K562 (cell line): ENCODE results near the gene IKZF3. TPM values are rescaled to one million over a fixed set of nuclear protein-coding genes. Genes with fewer than 3 reads are reported as not detected.

Experiments
- ATAC-seq: fragments of 200-7000 bp; cut with Tn5 transposase; 3 replicates; pipeline ENCODE4 v1.9.1; 2020; ENCODE audit warnings: moderate library complexity
- BruUV-seq: library from RNA; stranded (reverse); fragments of 400-500 nt; replicated peaks from 2 replicates; lab custom pipeline; 2021; lab: Mats Ljungman, UMichigan
- CTCF ChIA-PET: fragments of 300-600 bp; formaldehyde crosslinking; extraction: SDS; loops from one replicate; lab custom pipeline; 2021; ENCODE audit warnings: low intra/inter-chr PET ratio; lab: Yijun Ruan, JAX
- POLR2A ChIA-PET: fragments of 300-600, 350-650 bp; sonication (Branson Sonifier 250); formaldehyde crosslinking; extraction: SDS; loops from one replicate; lab custom pipeline; 2021; ENCODE audit warnings: antibody characterized with exemption, inconsistent platforms; lab: Yijun Ruan, JAX
- DNase-seq, 4 experiments: peaks; one replicate each; pipeline versions ENCODE4 v3.0.0 to v3.0.0-alpha.2; 2011 to 2018; ENCODE audit warnings: low spot score in 3 of 4, mixed read lengths in 3 of 4; ENCODE audit errors: extremely low read depth in 1 of 4
- FAIRE-seq: peaks from 2 replicates; lab custom pipeline; 2011; peaks lifted over from hg19 to GRCh38; lab: Jason Lieb, UNC
- H2AFZ ChIP-seq: 2 replicates; pipeline ENCODE4 v1.6.0; 2011; ENCODE audit warnings: low read depth, low read length, control low read depth, inconsistent platforms
- H3K27ac ChIP-seq: fragments of 200-600 bp; 3 replicates; pipeline ENCODE4 v1.8.0; 2011; ENCODE audit warnings: low read depth, mild to moderate bottlenecking, control low read depth, inconsistent platforms, low read length, moderate library complexity, mixed read lengths; ENCODE audit errors: extremely low read depth
- H3K27me3 ChIP-seq, 2 experiments: fragments of 300-600 bp in 1 of 2; 2 replicates in 1 of 2; 3 replicates in 1 of 2; pipeline versions ENCODE4 v1.6.0 to v1.8.0; 2011; ENCODE audit warnings: inconsistent platforms in 2 of 2, low read length in 2 of 2, mild to moderate bottlenecking in 1 of 2, mixed read lengths in 1 of 2, moderate library complexity in 1 of 2; ENCODE audit not compliant: control insufficient read depth in 2 of 2, insufficient read depth in 2 of 2
- H3K36me3 ChIP-seq: fragments of 300-600 bp; 3 replicates; pipeline ENCODE4 v1.8.0; 2011; ENCODE audit warnings: mild to moderate bottlenecking, low read length, inconsistent platforms; ENCODE audit not compliant: control insufficient read depth, insufficient read depth
- H3K4me1 ChIP-seq, 2 experiments: fragments of 200-600 bp in 1 of 2; replicated peaks in 1 of 2; 2 replicates in 1 of 2; 3 replicates in 1 of 2; pipeline versions ENCODE4 v1.5.1 to v1.8.0; 2011; ENCODE audit warnings: inconsistent platforms in 2 of 2, low read length in 2 of 2, mild to moderate bottlenecking in 1 of 2, mixed read lengths in 1 of 2, moderate library complexity in 1 of 2; ENCODE audit not compliant: control insufficient read depth in 2 of 2, insufficient read depth in 2 of 2
- H3K4me2 ChIP-seq: 2 replicates; pipeline ENCODE4 v1.6.1; 2011; ENCODE audit warnings: low read length, control low read depth, inconsistent platforms, mixed read lengths; ENCODE audit not compliant: insufficient read depth
- H3K4me3 ChIP-seq: fragments of 200-600 bp; sonication (generic), shearing (Covaris generic); 2 replicates; pipeline ENCODE4 v1.5.1; 2016; ENCODE audit warnings: control low read depth, inconsistent platforms
- H3K79me2 ChIP-seq: fragments of 200-600 bp; 3 replicates; pipeline ENCODE4 v1.8.0; 2011; ENCODE audit warnings: low read length, inconsistent platforms; ENCODE audit not compliant: control insufficient read depth, insufficient read depth
- H3K9ac ChIP-seq, 2 experiments: 2 replicates each; pipeline versions ENCODE4 v1.6.0 to v1.6.1; 2011; ENCODE audit warnings: low read depth in 2 of 2, low read length in 2 of 2, control low read depth in 1 of 2, inconsistent platforms in 1 of 2, mild to moderate bottlenecking in 1 of 2, mixed read lengths in 1 of 2; ENCODE audit not compliant: insufficient read depth in 1 of 2
- H3K9me1 ChIP-seq: one replicate; pipeline ENCODE4 v1.6.0; 2011; ENCODE audit warnings: inconsistent platforms, mild to moderate bottlenecking, low read length, moderate library complexity; ENCODE audit not compliant: control insufficient read depth, insufficient read depth
- H3K9me3 ChIP-seq: replicated peaks from 2 replicates; pipeline ENCODE4 v1.5.1; 2011; ENCODE audit warnings: low read depth, low read length, inconsistent platforms; ENCODE audit not compliant: control insufficient read depth, insufficient read depth
- H4K20me1 ChIP-seq: replicated peaks from 2 replicates; pipeline ENCODE4 v1.6.1; 2011; ENCODE audit warnings: low read length, inconsistent platforms, mixed read lengths; ENCODE audit not compliant: control insufficient read depth, insufficient read depth
- CBX8 ChIP-seq: fragments of 200-600 bp; sonication (generic); IDR thresholded peaks from 2 replicates; pipeline ENCODE4 v1.6.1; 2012; ENCODE audit warnings: borderline replicate concordance, mixed run types, low read depth, mild to moderate bottlenecking, moderate library complexity, mixed read lengths, low read length, control low read depth, inconsistent platforms; ENCODE audit not compliant: poor library complexity, severe bottlenecking; ENCODE audit errors: extremely low read depth
- HDGF ChIP-seq: fragments of 450-650 bp; IDR thresholded peaks from 2 replicates; pipeline ENCODE4 v1.6.1; 2016
- KLF1 ChIP-seq: fragments of 450-650 bp; IDR thresholded peaks from 2 replicates; pipeline ENCODE4 v1.6.1; 2016; ENCODE audit warnings: missing genetic modification characterization, missing compliant biosample characterization
- POLR2AphosphoS2 ChIP-seq: IDR thresholded peaks from 2 replicates; pipeline ENCODE4 v1.6.1; 2012; ENCODE audit warnings: low read length, improper control_type of control experiment
- SIN3A ChIP-seq, 2 experiments: fragments of 150-350 bp in 1 of 2; IDR thresholded peaks; 2 replicates each; pipeline ENCODE4 v1.6.1; 2011 to 2016; ENCODE audit warnings: borderline replicate concordance in 2 of 2, low read depth in 2 of 2, low read length in 2 of 2, mild to moderate bottlenecking in 2 of 2, moderate library complexity in 2 of 2; ENCODE audit not compliant: control insufficient read depth in 1 of 2
- SMAD3 ChIP-seq: fragments of 450-650 bp; formaldehyde crosslinking; conservative IDR thresholded peaks from 2 replicates; pipeline ENCODE4 v1.4.0; 2020; ENCODE audit warnings: mild to moderate bottlenecking
- SREBF2 ChIP-seq: sonication (generic); formaldehyde crosslinking; IDR thresholded peaks from 2 replicates; pipeline ENCODE4 v1.4.0; 2020; ENCODE audit warnings: mild to moderate bottlenecking, missing genetic modification reagents
- ZNF449 ChIP-seq: fragments of 250-450 bp; sonication (Bioruptor Pico); IDR thresholded peaks from 2 replicates; pipeline ENCODE4 v1.8.0; 2022; ENCODE audit warnings: moderate library complexity, mild to moderate bottlenecking, inconsistent platforms
- WGBS: fragments of 100-300 bp; shearing (Covaris generic); methylation state at CpG from one replicate; pipeline ENCODE4 v1.1.6; 2016; ENCODE audit warnings: low coverage, mixed read lengths; ENCODE audit not compliant: insufficient coverage; ENCODE audit errors: missing lambda C conversion rate; 5-methylcytosine and 5-hydroxymethylcytosine counted together
- in situ Hi-C: fragments of 300-500 bp; cut with MboI; formaldehyde crosslinking; loops from 4 replicates; pipeline ENCODE4 v1.15.0; 2018; ENCODE audit warnings: inconsistent platforms, mixed read lengths
- intact Hi-C: fragments of 100-400 bp; cut with micrococcal nuclease; formaldehyde crosslinking; loops from 2 replicates; pipeline ENCODE4 v1.14.2; 2022
- polyA plus RNA-seq, 8 experiments: library from polyadenylated mRNA; depleted of rRNA in 4 of 8; stranded (reverse) in 5 of 8; unstranded in 3 of 8; fragments of >200 nt; fragmentation: Nextera tagmentation in 2 of 8; fragmentation: Illumina TruSeq in 1 of 8; extraction: Ambion mirVana in 2 of 8; extraction: Trizol in 1 of 8; gene quantifications; 2 replicates each; pipeline versions ENCODE4 v1.2.1 to v1.2.3, GENCODE V29; 2011 to 2014; ENCODE audit warnings: inconsistent platforms in 1 of 8, missing spikeins in 1 of 8
- total RNA-seq, 7 experiments: library from RNA; depleted of rRNA in 6 of 7; stranded (reverse); fragments of >200 nt in 6 of 7; fragmentation: Illumina TruSeq in 2 of 7; extraction: Trizol in 2 of 7; gene quantifications; 2 replicates each; pipeline versions ENCODE4 v1.2.1 to v1.2.3, GENCODE V29; 2011 to 2021; ENCODE audit warnings: low replicate concordance in 1 of 7

IKZF3 gene
- total and polyA plus RNA-seq, 9 of the 15 experiments (the other 6 are each of a cell fraction or from before 2014, with no cell fraction given): 0.06 to 1.6 (median 0.62) TPM

- Histone ChIP-seq H3K4me3 (no peak overlapping the region), H3K9me1 (no peaks in the 10 kb centered on the region), H3K27ac (no peak overlapping the region), H3K9me3 (no peaks in the 10 kb centered on the region), H3K79me2 (no peaks in the 10 kb centered on the region), H4K20me1 (no peaks in the 10 kb centered on the region), H3K36me3 (no peaks in the 10 kb centered on the region), H3K9ac (no peak overlapping the region), H2AFZ (no peak overlapping the region), H3K4me1 (no peaks in the 10 kb centered on the region), H3K27me3 (peaks cover 40 to 54% of the 10 kb centered on the region in 2 experiments), H3K4me2 (no peak overlapping the region)
- POLR2A ChIA-PET: interaction anchor here (1.1 to 1.2 kb wide), 2 partner anchors 10 to 113 kb away, joined by 3 to 6 read pairs; no protein-coding TSS in a partner anchor
- DNase-seq (no peak), ATAC-seq (no peak), FAIRE-seq (no peak)
- no peak for TF ChIP-seq SMAD3 (CRISPR knock-in tag)
- no peak for TF ChIP-seq HDGF
- no peak for TF ChIP-seq POLR2AphosphoS2
- TF ChIP-seq ZNF449 (CRISPR knock-in tag): no peak
- peak; percentile 38 for TF ChIP-seq CBX8
- TF ChIP-seq SIN3A (IDR thresholded peaks at IDR 0.05; ENCODE audit: borderline replicate concordance in 2 of 2, control insufficient read depth in 1 of 2, low read depth in 2 of 2, low read length in 2 of 2): no peak
- no peak for TF ChIP-seq KLF1 (tag)
- TF ChIP-seq SREBF2 (CRISPR knock-in tag): no peak
- in situ Hi-C loops: no loop called here
- intact Hi-C loops: no loop called here
- BruUV-seq: no TSS peak
- WGBS: 11% methylated on average over 5 of the region's 5 CpGs
- CTCF ChIA-PET: no interaction called here
Observed at GRCh38 chr17:39763051-39763820, 100.9 kb downstream of the IKZF3 start.
